Osteocyte (in vitro differentiated cells): ENCODE data around the gene DDIT3. TPM values are rescaled to one million over a fixed set of nuclear protein-coding genes. Genes with fewer than 3 reads are reported as not detected.

Experiments used
- DNase-seq: peaks from one replicate; pipeline ENCODE4 v3.0.0; 2021; ENCODE audit warnings: mixed read lengths; ENCODE audit not compliant: unreplicated experiment; ENCODE audit errors: extremely low spot score
- H3K27ac Mint-ChIP-seq: one replicate; pipeline ENCODE4 v1.8.0; 2021; ENCODE audit warnings: mild to moderate bottlenecking, mixed read lengths; ENCODE audit not compliant: unreplicated experiment
- H3K27me3 Mint-ChIP-seq: one replicate; pipeline ENCODE4 v1.8.0; 2021; ENCODE audit warnings: mixed read lengths; ENCODE audit not compliant: unreplicated experiment
- H3K36me3 Mint-ChIP-seq: one replicate; pipeline ENCODE4 v1.8.0; 2021; ENCODE audit warnings: mixed read lengths; ENCODE audit not compliant: unreplicated experiment
- H3K4me1 Mint-ChIP-seq: one replicate; pipeline ENCODE4 v1.8.0; 2021; ENCODE audit warnings: mixed read lengths; ENCODE audit not compliant: unreplicated experiment
- H3K4me3 Mint-ChIP-seq: one replicate; pipeline ENCODE4 v1.8.0; 2021; ENCODE audit warnings: mild to moderate bottlenecking, moderate library complexity, mixed read lengths; ENCODE audit not compliant: unreplicated experiment
- H3K9me3 Mint-ChIP-seq: one replicate; pipeline ENCODE4 v1.8.0; 2021; ENCODE audit warnings: mixed read lengths; ENCODE audit not compliant: unreplicated experiment
- CTCF ChIP-seq: fragments of 200-600 bp; sonication (generic); IDR thresholded peaks from 2 replicates; pipeline ENCODE4 v1.5.0; 2021; ENCODE audit warnings: antibody characterized with exemption, mild to moderate bottlenecking, moderate library complexity
- total RNA-seq: library from RNA; stranded (reverse); gene quantifications from 2 replicates; pipeline ENCODE4 v1.2.1, GENCODE V29; 2021

The DDIT3 gene
- total RNA-seq, 1 donor from 2014 or later: 95.7 TPM

- DNase-seq: no peak
- H3K4me1 Mint-ChIP-seq: peaks cover 14% of the 10 kb centered on the region
- peaks cover 57% of the 10 kb centered on the region for H3K27me3 Mint-ChIP-seq
- H3K36me3 Mint-ChIP-seq: peaks cover 3% of the 10 kb centered on the region
- no peaks in the 10 kb centered on the region for H3K9me3 Mint-ChIP-seq
- no peak overlapping the region for H3K27ac Mint-ChIP-seq
- H3K4me3 Mint-ChIP-seq: no peak overlapping the region
- TF ChIP-seq CTCF: no peak
Observed at GRCh38 chr12:57552835-57553313, 32.6 kb upstream of the DDIT3 start.

GRCh38 chr12:57552306-57552651 is 32.0 kb upstream of the DDIT3 start:
- DNase-seq: no peak
- Mint-ChIP-seq H3K9me3 (no peaks in the 10 kb centered on the region), H3K36me3 (peaks cover 3% of the 10 kb centered on the region), H3K27ac (no peak overlapping the region), H3K4me3 (no peak overlapping the region), H3K4me1 (peaks cover 19% of the 10 kb centered on the region), H3K27me3 (peaks cover 59% of the 10 kb centered on the region)
- TF ChIP-seq CTCF: no peak

GRCh38 chr12:57551637-57552305 is 31.5 kb upstream of the DDIT3 start:
- Mint-ChIP-seq H3K4me1 (peaks cover 22% of the 10 kb centered on the region), H3K36me3 (peaks cover 3% of the 10 kb centered on the region), H3K4me3 (no peak overlapping the region), H3K27ac (no peak overlapping the region), H3K9me3 (no peaks in the 10 kb centered on the region), H3K27me3 (peaks cover 57% of the 10 kb centered on the region)
- TF ChIP-seq CTCF: no peak
- no peak for DNase-seq

- Mint-ChIP-seq H3K27me3 (peaks cover 52% of the 10 kb centered on the region), H3K4me3 (peak overlapping the region; percentile 67), H3K36me3 (peaks cover 3% of the 10 kb centered on the region), H3K4me1 (peaks cover 27% of the 10 kb centered on the region), H3K27ac (no peak overlapping the region), H3K9me3 (no peaks in the 10 kb centered on the region)
- DNase-seq: no peak
- no peak for TF ChIP-seq CTCF
Observed at GRCh38 chr12:57550641-57551549, 30.6 kb upstream of the DDIT3 start.
